ENCODE results near the gene USP53. TPM values are rescaled to one million over a fixed set of nuclear protein-coding genes. Genes with fewer than 3 reads are reported as not detected.

Gene USP53
- total and polyA plus RNA-seq, 9 of the 15 experiments (the other 6 are each of a cell fraction or from before 2014, with no cell fraction given), result 2.9 to 9.6 (median 8.3) TPM

DNA sequence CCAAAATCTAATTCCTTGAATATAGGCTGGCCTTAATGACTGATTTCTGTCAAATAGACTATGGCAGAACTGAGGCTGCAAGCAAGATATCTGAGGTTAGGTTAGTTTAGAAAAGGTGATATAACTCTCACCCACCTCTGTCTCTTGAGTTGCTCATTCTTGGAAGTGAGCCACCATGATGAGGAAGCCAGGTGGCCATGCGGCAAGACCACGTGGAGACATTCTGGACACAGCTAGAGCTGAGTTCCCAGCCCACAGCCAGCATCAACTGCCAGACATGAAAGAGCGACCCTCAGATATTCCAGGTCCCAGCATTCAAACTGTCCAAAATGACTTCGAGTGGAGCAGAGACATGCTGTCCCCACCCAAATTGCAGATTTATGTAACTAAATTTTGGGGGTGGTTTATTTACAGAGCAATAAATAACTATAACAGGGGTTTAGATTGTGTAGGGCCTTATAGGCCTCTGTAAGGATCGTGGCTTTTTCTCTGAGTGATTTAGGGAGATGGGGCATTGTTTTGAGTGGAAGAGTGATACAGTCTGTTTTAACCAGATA, 33.7 kb downstream of the USP53 start:
- H3K27me3 ChIP-seq (ENCODE audit: control insufficient read depth in 2 of 2, insufficient read depth in 2 of 2, low read length in 2 of 2), result no peaks in the 10 kb centered on the region
- no peak overlapping the region for H3K4me3 ChIP-seq
- no peak overlapping the region for H3K27ac ChIP-seq (ENCODE audit: extremely low read depth, low read depth, low read length)
- TF ChIP-seq CCAR2 (IDR thresholded peaks at IDR 0.05; ENCODE audit: low read depth, low read length) (no peak), POLR2H (tag; IDR thresholded peaks at IDR 0.05; ENCODE audit: low read depth) (no peak), KAT8 (IDR thresholded peaks at IDR 0.05; ENCODE audit: low read depth) (no peak), MEF2D (tag; conservative IDR thresholded peaks at IDR 0.05; ENCODE audit: low read depth) (no peak), FOSL1 (tag; conservative IDR thresholded peaks at IDR 0.05) (no peak), ZNF717 (CRISPR knock-in tag; IDR thresholded peaks at IDR 0.05) (no peak), ADNP (tag; IDR thresholded peaks at IDR 0.05) (no peak), ETV1 (tag; conservative IDR thresholded peaks at IDR 0.05; ENCODE audit: low read depth) (no peak)
- TF ChIP-seq, protein P1, sequence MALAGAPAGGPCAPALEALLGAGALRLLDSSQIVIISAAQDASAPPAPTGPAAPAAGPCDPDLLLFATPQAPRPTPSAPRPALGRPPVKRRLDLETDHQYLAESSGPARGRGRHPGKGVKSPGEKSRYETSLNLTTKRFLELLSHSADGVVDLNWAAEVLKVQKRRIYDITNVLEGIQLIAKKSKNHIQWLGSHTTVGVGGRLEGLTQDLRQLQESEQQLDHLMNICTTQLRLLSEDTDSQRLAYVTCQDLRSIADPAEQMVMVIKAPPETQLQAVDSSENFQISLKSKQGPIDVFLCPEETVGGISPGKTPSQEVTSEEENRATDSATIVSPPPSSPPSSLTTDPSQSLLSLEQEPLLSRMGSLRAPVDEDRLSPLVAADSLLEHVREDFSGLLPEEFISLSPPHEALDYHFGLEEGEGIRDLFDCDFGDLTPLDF (CRISPR knock-in tag; IDR thresholded peaks at IDR 0.05), result no peak
- TF ChIP-seq, protein P2, sequence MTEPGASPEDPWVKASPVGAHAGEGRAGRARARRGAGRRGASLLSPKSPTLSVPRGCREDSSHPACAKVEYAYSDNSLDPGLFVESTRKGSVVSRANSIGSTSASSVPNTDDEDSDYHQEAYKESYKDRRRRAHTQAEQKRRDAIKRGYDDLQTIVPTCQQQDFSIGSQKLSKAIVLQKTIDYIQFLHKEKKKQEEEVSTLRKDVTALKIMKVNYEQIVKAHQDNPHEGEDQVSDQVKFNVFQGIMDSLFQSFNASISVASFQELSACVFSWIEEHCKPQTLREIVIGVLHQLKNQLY (CRISPR knock-in tag; conservative IDR thresholded peaks at IDR 0.05), result no peak
- intact Hi-C loops (cut with micrococcal nuclease) (no loop called here), in situ Hi-C loops (cut with MboI) (no loop called here)
- peak overlapping the region; percentile 8; the same call in 1 of the 2 replicates for H2AFZ ChIP-seq (ENCODE audit: low read depth, low read length)
- H3K79me2 ChIP-seq (ENCODE audit: control insufficient read depth, insufficient read depth, low read length), result no peaks in the 10 kb centered on the region
- H3K4me1 ChIP-seq (replicated peaks in 1 of 2; ENCODE audit: control insufficient read depth in 2 of 2, insufficient read depth in 2 of 2, low read length in 2 of 2), result no peaks in the 10 kb centered on the region
- whole genome bisulfite sequencing (ENCODE audit: insufficient coverage, low coverage, missing lambda C conversion rate), result 71% methylated on average over 5 of the region's 5 CpGs
- no TSS peak for BruUV-seq (replicated peaks)
- CTCF ChIA-PET (ENCODE audit: low intra/inter-chr PET ratio), result no interaction called here
- H3K4me2 ChIP-seq (ENCODE audit: insufficient read depth, low read length), result no peak overlapping the region
- no peaks in the 10 kb centered on the region for H3K9me3 ChIP-seq (replicated peaks; ENCODE audit: control insufficient read depth, insufficient read depth, low read depth, low read length)
- POLR2A ChIA-PET, result no interaction called here
- no peaks in the 10 kb centered on the region for H3K9me1 ChIP-seq (ENCODE audit: control insufficient read depth, insufficient read depth, low read length)
- ATAC-seq (no peak), DNase-seq (ENCODE audit: extremely low read depth in 1 of 4, low spot score in 3 of 4) (no peak), FAIRE-seq (no peak)
- H4K20me1 ChIP-seq (replicated peaks; ENCODE audit: control insufficient read depth, insufficient read depth, low read length), result no peaks in the 10 kb centered on the region
- 0 out of 3 replicates have a peak, but pooled peaks cover 3% of the 10 kb centered on the region for H3K36me3 ChIP-seq (ENCODE audit: control insufficient read depth, insufficient read depth, low read length)
- H3K9ac ChIP-seq (ENCODE audit: insufficient read depth in 1 of 2, low read depth in 2 of 2, low read length in 2 of 2), result no peak overlapping the region
